ENCODE measurements around the gene CITED4. TPM values are rescaled to one million over a fixed set of nuclear protein-coding genes. Genes with fewer than 3 reads are reported as not detected.

Gene CITED4
- total and polyA plus RNA-seq, 10 of the 15 experiments (the other 5 are each of a cell fraction or from before 2014, with no cell fraction given) = 0.13 to 0.64 (median 0.26) TPM; not detected in 6

GRCh38 chr1:40862008-40862863, at the start of gene CITED4 (continued):
- TF ChIP-seq ELK1 (IDR thresholded peaks at IDR 0.05; ENCODE audit: low read depth, low read length) (no peak), SKIL (IDR thresholded peaks at IDR 0.05; ENCODE audit: low read depth, poor library complexity, severe bottlenecking) (no peak), RAD21 (IDR thresholded peaks at IDR 0.05; ENCODE audit: insufficient read depth, low read depth, low read length) (peak; percentile 43; the same call in 1 of the 2 replicates), LARP7 (IDR thresholded peaks at IDR 0.05) (peak; percentile 82), POLR2A (IDR thresholded peaks at IDR 0.05; ENCODE audit: low read depth, low read length) (peak; percentile 63; the same call in 1 of the 2 replicates), SMARCA5 (IDR thresholded peaks at IDR 0.05) (0 out of 2 replicates have a peak, but pooled peaks have one; percentile 49), MAX (IDR thresholded peaks at IDR 0.05; ENCODE audit: low read depth, low read length) (no peak), NR2F1 (conservative IDR thresholded peaks at IDR 0.05) (peak; percentile 64)

- H4K20me1 ChIP-seq (ENCODE audit: control insufficient read depth, insufficient read depth) = no peaks in the 10 kb centered on the region
- H2AFZ ChIP-seq (ENCODE audit: control insufficient read depth, low read depth, low read length) = no peak overlapping the region
- no peak overlapping the region for H3K4me3 ChIP-seq
- no TSS peak for BruUV-seq (replicated peaks)
- intact Hi-C loops (cut with micrococcal nuclease; ENCODE audit: unreplicated experiment) (no loop called here), in situ Hi-C loops (cut with MboI) (no loop called here)
- ChIA-PET CTCF (interaction anchor here (1.1 kb wide), 1 partner anchor 62 kb away, joined by 3 read pairs; no protein-coding TSS in a partner anchor), RAD21 (ENCODE audit: unreplicated experiment) (no interaction called here), POLR2A (interaction anchor here (0.7 kb wide), 1 partner anchor 257 kb away, joined by 3 read pairs; no protein-coding TSS in a partner anchor), SMC1A (ENCODE audit: uncharacterized antibody, unreplicated experiment) (no interaction called here)
- no peak for ATAC-seq
- no peaks in the 10 kb centered on the region for H3K36me3 ChIP-seq (ENCODE audit: control insufficient read depth in 2 of 2, insufficient read depth in 2 of 2, low read length in 1 of 2)
- 40% methylated on average over 3 of the region's 3 CpGs for WGBS (ENCODE audit: insufficient coverage, insufficient replicate concordance, low lambda C conversion rate, missing lambda C conversion rate)
- no peak overlapping the region for H3K27ac ChIP-seq (ENCODE audit: control insufficient read depth, insufficient read depth)
- no peak overlapping the region for H3K9ac ChIP-seq (ENCODE audit: control insufficient read depth, insufficient read depth, low read length)
- H3K4me2 ChIP-seq (ENCODE audit: control insufficient read depth, insufficient read depth) = no peak overlapping the region
- no peaks in the 10 kb centered on the region for H3K4me1 ChIP-seq (ENCODE audit: control insufficient read depth, insufficient read depth, low read length)
- no peak for DNase-seq (ENCODE audit: low read depth, low spot score)
- no peaks in the 10 kb centered on the region for H3K9me3 ChIP-seq (replicated peaks; ENCODE audit: control insufficient read depth, insufficient read depth, low read length)
- no peak for FAIRE-seq
- H3K79me2 ChIP-seq (ENCODE audit: control insufficient read depth, insufficient read depth, low read length) = no peaks in the 10 kb centered on the region
- no peaks in the 10 kb centered on the region for H3K27me3 ChIP-seq (replicated peaks in 1 of 2; ENCODE audit: control insufficient read depth in 2 of 2, insufficient read depth in 2 of 2, low read length in 1 of 2)
- TF ChIP-seq TCF12 (IDR thresholded peaks at IDR 0.05; ENCODE audit: low read depth, low read length) (no peak), SMAD1 (IDR thresholded peaks at IDR 0.05; ENCODE audit: low read depth, partially characterized antibody) (no peak), MAX (IDR thresholded peaks at IDR 0.05; ENCODE audit: low read depth, low read length) (no peak), GABPA (IDR thresholded peaks at IDR 0.05; ENCODE audit: low read depth) (no peak), PAX5 (IDR thresholded peaks at IDR 0.05; ENCODE audit: borderline replicate concordance, low read depth, low read length) (no peak), YBX1 (IDR thresholded peaks at IDR 0.05) (no peak), SUZ12 (IDR thresholded peaks at IDR 0.05; ENCODE audit: unreplicated experiment) (no peak), ATF3 (IDR thresholded peaks at IDR 0.05; ENCODE audit: borderline replicate concordance, extremely low read depth, low read depth, low read length) (no peak), DPF2 (IDR thresholded peaks at IDR 0.05) (no peak), CHD1 (IDR thresholded peaks at IDR 0.05; ENCODE audit: low read depth, low read length) (no peak)
Observed at GRCh38 chr1:40911105-40911504, 48.9 kb upstream of the CITED4 start.

Data from GM12878 (cell line).